Measurements from ENCODE around the gene ABCA13.

- TF ChIP-seq GABPA (IDR thresholded peaks at IDR 0.05; ENCODE audit: low read depth) (no peak), CTCF (IDR thresholded peaks at IDR 0.05; ENCODE audit: insufficient read depth, low read length) (no peak), POLR2AphosphoS5 (IDR thresholded peaks at IDR 0.05; ENCODE audit: low read depth) (no peak), REST (IDR thresholded peaks at IDR 0.05; ENCODE audit: insufficient replicate concordance, low read depth) (no peak), SPI1 (IDR thresholded peaks at IDR 0.05; ENCODE audit: borderline replicate concordance, low read depth) (no peak)
Measured at GRCh38 chr7:48387932-48388331, 216.7 kb downstream of the ABCA13 start.
